K562 (cell line): ENCODE data around the gene SAMD15. TPM values are rescaled to one million over a fixed set of nuclear protein-coding genes. Genes with fewer than 3 reads are reported as not detected.

Experiments
- ATAC-seq: fragments of 200-7000 bp; cut with Tn5 transposase; 3 replicates; pipeline ENCODE4 v1.9.1; 2020; ENCODE audit warnings: moderate library complexity
- BruUV-seq: library from RNA; stranded (reverse); fragments of 400-500 nt; replicated peaks from 2 replicates; lab custom pipeline; 2021; lab: Mats Ljungman, UMichigan
- CTCF ChIA-PET: fragments of 300-600 bp; formaldehyde crosslinking; extraction: SDS; loops from one replicate; lab custom pipeline; 2021; ENCODE audit warnings: low intra/inter-chr PET ratio; lab: Yijun Ruan, JAX
- POLR2A ChIA-PET: fragments of 300-600, 350-650 bp; sonication (Branson Sonifier 250); formaldehyde crosslinking; extraction: SDS; loops from one replicate; lab custom pipeline; 2021; ENCODE audit warnings: antibody characterized with exemption, inconsistent platforms; lab: Yijun Ruan, JAX
- DNase-seq, 4 experiments: peaks; one replicate each; pipeline versions ENCODE4 v3.0.0 to v3.0.0-alpha.2; 2011 to 2018; ENCODE audit warnings: low spot score in 3 of 4, mixed read lengths in 3 of 4; ENCODE audit errors: extremely low read depth in 1 of 4
- FAIRE-seq: peaks from 2 replicates; lab custom pipeline; 2011; peaks lifted over from hg19 to GRCh38; lab: Jason Lieb, UNC
- H2AFZ ChIP-seq: 2 replicates; pipeline ENCODE4 v1.6.0; 2011; ENCODE audit warnings: low read depth, low read length, control low read depth, inconsistent platforms
- H3K27ac ChIP-seq: fragments of 200-600 bp; 3 replicates; pipeline ENCODE4 v1.8.0; 2011; ENCODE audit warnings: low read depth, mild to moderate bottlenecking, control low read depth, inconsistent platforms, low read length, moderate library complexity, mixed read lengths; ENCODE audit errors: extremely low read depth
- H3K27me3 ChIP-seq, 2 experiments: fragments of 300-600 bp in 1 of 2; 2 replicates in 1 of 2; 3 replicates in 1 of 2; pipeline versions ENCODE4 v1.6.0 to v1.8.0; 2011; ENCODE audit warnings: inconsistent platforms in 2 of 2, low read length in 2 of 2, mild to moderate bottlenecking in 1 of 2, mixed read lengths in 1 of 2, moderate library complexity in 1 of 2; ENCODE audit not compliant: control insufficient read depth in 2 of 2, insufficient read depth in 2 of 2
- H3K36me3 ChIP-seq: fragments of 300-600 bp; 3 replicates; pipeline ENCODE4 v1.8.0; 2011; ENCODE audit warnings: mild to moderate bottlenecking, low read length, inconsistent platforms; ENCODE audit not compliant: control insufficient read depth, insufficient read depth
- H3K4me1 ChIP-seq, 2 experiments: fragments of 200-600 bp in 1 of 2; replicated peaks in 1 of 2; 2 replicates in 1 of 2; 3 replicates in 1 of 2; pipeline versions ENCODE4 v1.5.1 to v1.8.0; 2011; ENCODE audit warnings: inconsistent platforms in 2 of 2, low read length in 2 of 2, mild to moderate bottlenecking in 1 of 2, mixed read lengths in 1 of 2, moderate library complexity in 1 of 2; ENCODE audit not compliant: control insufficient read depth in 2 of 2, insufficient read depth in 2 of 2
- H3K4me2 ChIP-seq: 2 replicates; pipeline ENCODE4 v1.6.1; 2011; ENCODE audit warnings: low read length, control low read depth, inconsistent platforms, mixed read lengths; ENCODE audit not compliant: insufficient read depth
- H3K4me3 ChIP-seq: fragments of 200-600 bp; sonication (generic), shearing (Covaris generic); 2 replicates; pipeline ENCODE4 v1.5.1; 2016; ENCODE audit warnings: control low read depth, inconsistent platforms
- H3K79me2 ChIP-seq: fragments of 200-600 bp; 3 replicates; pipeline ENCODE4 v1.8.0; 2011; ENCODE audit warnings: low read length, inconsistent platforms; ENCODE audit not compliant: control insufficient read depth, insufficient read depth
- H3K9ac ChIP-seq, 2 experiments: 2 replicates each; pipeline versions ENCODE4 v1.6.0 to v1.6.1; 2011; ENCODE audit warnings: low read depth in 2 of 2, low read length in 2 of 2, control low read depth in 1 of 2, inconsistent platforms in 1 of 2, mild to moderate bottlenecking in 1 of 2, mixed read lengths in 1 of 2; ENCODE audit not compliant: insufficient read depth in 1 of 2
- H3K9me1 ChIP-seq: one replicate; pipeline ENCODE4 v1.6.0; 2011; ENCODE audit warnings: inconsistent platforms, mild to moderate bottlenecking, low read length, moderate library complexity; ENCODE audit not compliant: control insufficient read depth, insufficient read depth
- H3K9me3 ChIP-seq: replicated peaks from 2 replicates; pipeline ENCODE4 v1.5.1; 2011; ENCODE audit warnings: low read depth, low read length, inconsistent platforms; ENCODE audit not compliant: control insufficient read depth, insufficient read depth
- H4K20me1 ChIP-seq: replicated peaks from 2 replicates; pipeline ENCODE4 v1.6.1; 2011; ENCODE audit warnings: low read length, inconsistent platforms, mixed read lengths; ENCODE audit not compliant: control insufficient read depth, insufficient read depth
- FIP1L1 ChIP-seq: fragments of 200-400 bp; formaldehyde crosslinking; IDR thresholded peaks from 2 replicates; pipeline ENCODE4 v1.6.1; 2018; ENCODE audit warnings: mild to moderate bottlenecking, low read depth, low read length; ENCODE audit not compliant: poor library complexity, severe bottlenecking
- HDAC1 ChIP-seq, 2 experiments: fragments of 450-650 bp; IDR thresholded peaks; 2 replicates each; pipeline ENCODE4 v1.6.1; 2016 to 2017; ENCODE audit warnings: inconsistent platforms in 1 of 2, mild to moderate bottlenecking in 1 of 2, moderate library complexity in 1 of 2
- KAT8 ChIP-seq: fragments of 450-650 bp; IDR thresholded peaks from 2 replicates; pipeline ENCODE4 v1.6.1; 2016; ENCODE audit warnings: low read depth, mild to moderate bottlenecking
- SAP30 ChIP-seq: fragments of 200-600 bp; sonication (generic); IDR thresholded peaks from 2 replicates; pipeline ENCODE4 v1.6.1; 2012; ENCODE audit warnings: borderline replicate concordance, low read depth, mild to moderate bottlenecking, moderate library complexity, low read length, control low read depth, inconsistent platforms; ENCODE audit not compliant: insufficient read depth, poor library complexity, severe bottlenecking
- ZBTB7A ChIP-seq: IDR thresholded peaks from 2 replicates; pipeline ENCODE4 v1.6.1; 2011; ENCODE audit warnings: low read depth, mild to moderate bottlenecking, low read length, moderate library complexity, borderline replicate concordance; ENCODE audit not compliant: control insufficient read depth
- ZNF197 ChIP-seq: fragments of 200-800 bp; sonication (Bioruptor generic); IDR thresholded peaks from 2 replicates; pipeline ENCODE4 v1.6.1; 2016; ENCODE audit warnings: low read depth, missing genetic modification characterization, missing compliant biosample characterization
- WGBS: fragments of 100-300 bp; shearing (Covaris generic); methylation state at CpG from one replicate; pipeline ENCODE4 v1.1.6; 2016; ENCODE audit warnings: low coverage, mixed read lengths; ENCODE audit not compliant: insufficient coverage; ENCODE audit errors: missing lambda C conversion rate; 5-methylcytosine and 5-hydroxymethylcytosine counted together
- in situ Hi-C: fragments of 300-500 bp; cut with MboI; formaldehyde crosslinking; loops from 4 replicates; pipeline ENCODE4 v1.15.0; 2018; ENCODE audit warnings: inconsistent platforms, mixed read lengths
- intact Hi-C: fragments of 100-400 bp; cut with micrococcal nuclease; formaldehyde crosslinking; loops from 2 replicates; pipeline ENCODE4 v1.14.2; 2022
- polyA plus RNA-seq, 8 experiments: library from polyadenylated mRNA; depleted of rRNA in 4 of 8; stranded (reverse) in 5 of 8; unstranded in 3 of 8; fragments of >200 nt; fragmentation: Nextera tagmentation in 2 of 8; fragmentation: Illumina TruSeq in 1 of 8; extraction: Ambion mirVana in 2 of 8; extraction: Trizol in 1 of 8; gene quantifications; 2 replicates each; pipeline versions ENCODE4 v1.2.1 to v1.2.3, GENCODE V29; 2011 to 2014; ENCODE audit warnings: inconsistent platforms in 1 of 8, missing spikeins in 1 of 8
- total RNA-seq, 7 experiments: library from RNA; depleted of rRNA in 6 of 7; stranded (reverse); fragments of >200 nt in 6 of 7; fragmentation: Illumina TruSeq in 2 of 7; extraction: Trizol in 2 of 7; gene quantifications; 2 replicates each; pipeline versions ENCODE4 v1.2.1 to v1.2.3, GENCODE V29; 2011 to 2021; ENCODE audit warnings: low replicate concordance in 1 of 7
- TF ChIP-seq, protein P1 (sequence below), 3 experiments: fragments of 200-800 bp in 1 of 3; fragments of 250-450 bp in 1 of 3; fragments of 450-650 bp in 1 of 3; sonication (Bioruptor Pico) in 1 of 3; sonication (Bioruptor generic) in 1 of 3; formaldehyde crosslinking in 1 of 3; IDR thresholded peaks; 2 replicates each; pipeline versions ENCODE4 v1.6.1 to v1.8.0; 2016 to 2022; ENCODE audit warnings: mild to moderate bottlenecking in 2 of 3, missing genetic modification characterization in 2 of 3, missing compliant biosample characterization in 1 of 3, moderate library complexity in 1 of 3

Gene SAMD15
- total and polyA plus RNA-seq, 9 of the 15 experiments (the other 6 are each of a cell fraction or from before 2014, with no cell fraction given), result 0.18 to 0.54 (median 0.25) TPM

DNA sequence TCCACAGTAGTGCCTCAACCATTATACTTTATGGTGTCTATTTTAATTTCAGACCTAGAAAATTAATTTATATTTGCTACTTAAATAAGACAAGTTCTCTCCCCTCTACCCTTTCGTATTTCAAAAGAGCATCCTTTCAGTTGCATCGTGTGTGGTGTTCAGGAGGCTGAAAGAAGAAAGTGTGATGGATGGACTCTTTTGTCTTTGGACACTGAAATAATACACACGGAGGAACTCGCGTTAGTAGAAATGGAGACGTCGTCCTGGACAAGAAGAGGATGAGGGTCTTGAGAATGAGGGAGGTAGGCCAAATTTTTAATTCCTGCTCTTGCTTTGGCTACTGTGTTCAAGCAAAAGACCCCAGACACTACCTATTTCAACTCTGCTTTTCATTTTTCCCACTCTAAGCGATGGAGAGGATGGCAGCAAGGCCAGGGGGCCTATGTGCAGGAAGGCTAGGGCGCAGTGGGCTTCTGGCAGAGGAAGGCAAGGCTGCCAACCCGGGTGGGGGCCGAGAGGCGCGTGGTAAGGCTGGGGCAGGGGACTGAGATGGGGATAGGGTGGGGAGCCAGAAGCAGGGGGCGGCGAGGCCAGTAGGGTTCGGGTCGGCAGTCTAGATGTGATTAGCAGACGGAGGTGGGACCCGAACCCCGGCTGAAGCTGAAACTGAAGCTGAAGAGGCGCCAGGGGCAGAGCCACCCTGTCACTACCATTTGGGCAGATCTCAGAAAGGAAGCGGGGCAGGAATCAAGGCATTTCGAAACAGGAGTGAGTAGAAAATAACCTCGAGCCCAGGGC is 1.0 kb upstream of the SAMD15 start:
- DNase-seq (peak; percentile 12 to 39 (median 28)), FAIRE-seq (peak; percentile 71), ATAC-seq (peak; percentile 33)
- Histone ChIP-seq H3K36me3 (no peaks in the 10 kb centered on the region), H3K4me1 (peaks cover 6 to 12% of the 10 kb centered on the region in 2 experiments; a peak in 3 of 5 replicates), H3K9me1 (no peaks in the 10 kb centered on the region), H2AFZ (peak overlapping the region; percentile 99), H3K9ac (peak overlapping the region; percentile 77 to 97), H4K20me1 (no peaks in the 10 kb centered on the region), H3K4me2 (peak overlapping the region; percentile 87), H3K9me3 (no peaks in the 10 kb centered on the region), H3K79me2 (peaks cover 35% of the 10 kb centered on the region), H3K27ac (peak overlapping the region; percentile 83), H3K4me3 (peak overlapping the region; percentile 90), H3K27me3 (no peaks in the 10 kb centered on the region)
- CTCF ChIA-PET, result no interaction called here
- in situ Hi-C loops, result no loop called here
- WGBS, result 0% methylated on average over 15 of the region's 24 CpGs
- intact Hi-C loops, result loop anchor here (2.0 to 5.0 kb wide), 2 partner anchors 54 to 81 kb away; partner anchors contain the start of genes GSTZ1, POMT2 and VIPAS39
- POLR2A ChIA-PET, result interaction anchor here (0.6 to 1.0 kb wide), 3 partner anchors 10 to 14 kb away, joined by 3 to 4 read pairs (median 3); no protein-coding TSS in a partner anchor
- BruUV-seq, result no TSS peak
- no peak for TF ChIP-seq FIP1L1
- TF ChIP-seq ZBTB7A, result peak; percentile 13; the same call in 1 of the 2 replicates
- peak in 1 of 2 experiments; percentile 48; a peak in 1 of 4 replicates for TF ChIP-seq HDAC1 (IDR thresholded peaks at IDR 0.05)

DNA sequence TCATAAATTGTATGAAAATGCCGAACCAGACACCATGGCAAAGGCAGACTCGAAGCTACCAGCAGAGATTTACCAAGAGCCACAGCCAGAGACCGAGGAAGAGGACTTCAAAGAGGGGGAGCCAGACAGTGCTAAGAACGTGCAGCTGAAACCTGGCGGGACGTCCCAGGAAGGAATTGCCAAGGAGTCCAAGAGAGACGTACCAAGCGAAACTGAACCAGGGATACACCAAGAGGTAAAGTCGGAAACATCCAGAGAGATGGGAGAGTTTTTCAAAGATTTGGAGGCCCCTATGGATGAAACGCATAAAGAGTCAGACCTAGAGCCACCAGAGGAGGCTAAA is 294 bp downstream of the SAMD15 start:
- H4K20me1 ChIP-seq, result no peaks in the 10 kb centered on the region
- POLR2A ChIA-PET, result interaction anchor here (0.6 to 1.0 kb wide), 3 partner anchors 9 to 61 kb away, joined by 3 to 4 read pairs (median 3); no protein-coding TSS in a partner anchor
- in situ Hi-C loops, result no loop called here
- TF ChIP-seq SAP30, result peak; percentile 72
- TF ChIP-seq ZNF197 (CRISPR knock-in tag), result no peak
- 0 out of 4 replicates have a peak, but pooled peaks of 1 of the 2 experiments have one; percentile 3 for TF ChIP-seq HDAC1 (IDR thresholded peaks at IDR 0.05)
- TF ChIP-seq, protein P1, sequence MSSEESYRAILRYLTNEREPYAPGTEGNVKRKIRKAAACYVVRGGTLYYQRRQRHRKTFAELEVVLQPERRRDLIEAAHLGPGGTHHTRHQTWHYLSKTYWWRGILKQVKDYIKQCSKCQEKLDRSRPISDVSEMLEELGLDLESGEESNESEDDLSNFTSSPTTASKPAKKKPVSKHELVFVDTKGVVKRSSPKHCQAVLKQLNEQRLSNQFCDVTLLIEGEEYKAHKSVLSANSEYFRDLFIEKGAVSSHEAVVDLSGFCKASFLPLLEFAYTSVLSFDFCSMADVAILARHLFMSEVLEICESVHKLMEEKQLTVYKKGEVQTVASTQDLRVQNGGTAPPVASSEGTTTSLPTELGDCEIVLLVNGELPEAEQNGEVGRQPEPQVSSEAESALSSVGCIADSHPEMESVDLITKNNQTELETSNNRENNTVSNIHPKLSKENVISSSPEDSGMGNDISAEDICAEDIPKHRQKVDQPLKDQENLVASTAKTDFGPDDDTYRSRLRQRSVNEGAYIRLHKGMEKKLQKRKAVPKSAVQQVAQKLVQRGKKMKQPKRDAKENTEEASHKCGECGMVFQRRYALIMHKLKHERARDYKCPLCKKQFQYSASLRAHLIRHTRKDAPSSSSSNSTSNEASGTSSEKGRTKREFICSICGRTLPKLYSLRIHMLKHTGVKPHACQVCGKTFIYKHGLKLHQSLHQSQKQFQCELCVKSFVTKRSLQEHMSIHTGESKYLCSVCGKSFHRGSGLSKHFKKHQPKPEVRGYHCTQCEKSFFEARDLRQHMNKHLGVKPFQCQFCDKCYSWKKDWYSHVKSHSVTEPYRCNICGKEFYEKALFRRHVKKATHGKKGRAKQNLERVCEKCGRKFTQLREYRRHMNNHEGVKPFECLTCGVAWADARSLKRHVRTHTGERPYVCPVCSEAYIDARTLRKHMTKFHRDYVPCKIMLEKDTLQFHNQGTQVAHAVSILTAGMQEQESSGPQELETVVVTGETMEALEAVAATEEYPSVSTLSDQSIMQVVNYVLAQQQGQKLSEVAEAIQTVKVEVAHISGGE (CRISPR knock-in tag; IDR thresholded peaks at IDR 0.05), result peak in 1 of 3 experiments; percentile 74; a peak in 2 of 6 replicates
- TF ChIP-seq KAT8, result no peak

More for the DNA sequence above, 294 bp downstream of the SAMD15 start:
- CTCF ChIA-PET, result no interaction called here
- Histone ChIP-seq H3K27me3 (no peaks in the 10 kb centered on the region), H3K36me3 (no peaks in the 10 kb centered on the region), H3K9me1 (no peaks in the 10 kb centered on the region), H3K79me2 (peaks cover 35% of the 10 kb centered on the region), H3K9me3 (no peaks in the 10 kb centered on the region), H3K27ac (no peak overlapping the region), H3K4me2 (peak overlapping the region; percentile 87), H2AFZ (peak overlapping the region; percentile 99), H3K4me1 (peaks cover 6 to 8% of the 10 kb centered on the region in 2 experiments; a peak in 3 of 5 replicates), H3K9ac (peak overlapping the region; percentile 77 to 97), H3K4me3 (peak overlapping the region; percentile 90)
- DNase-seq (no peak), ATAC-seq (no peak), FAIRE-seq (no peak)
- 23% methylated on average over 6 of the region's 10 CpGs for WGBS
- intact Hi-C loops, result loop anchor here (2.0 to 5.0 kb wide), 2 partner anchors 55 to 79 kb away; partner anchors contain the start of genes GSTZ1, POMT2 and VIPAS39
- BruUV-seq, result no TSS peak
